K562 (cell line): ENCODE measurements around the gene MPZL1. TPM values are rescaled to one million over a fixed set of nuclear protein-coding genes. Genes with fewer than 3 reads are reported as not detected.
A peak's percentile ranks its signal among the peaks of the same experiment; 100 is the strongest.

ENCODE experiments used
- ARID2 ChIP-seq: fragments of 450-650 bp; IDR thresholded peaks from 2 replicates; pipeline ENCODE4 v1.6.1; 2017; ENCODE audit warnings: antibody characterized with exemption, mild to moderate bottlenecking
- CBFA2T3 ChIP-seq: fragments of 450-650 bp; IDR thresholded peaks from 2 replicates; pipeline ENCODE4 v1.6.1; 2017
- CTCF ChIP-seq, 3 experiments: IDR thresholded peaks in 2 of 3; conservative IDR thresholded peaks in 1 of 3; 2 replicates each; pipeline ENCODE4 v1.5.1; 2011 to 2012; ENCODE audit warnings: low read length in 3 of 3, mild to moderate bottlenecking in 3 of 3, control low read depth in 2 of 3, improper control_type of control experiment in 1 of 3, inconsistent platforms in 1 of 3, low read depth in 1 of 3, mixed read lengths in 1 of 3, moderate library complexity in 1 of 3; ENCODE audit not compliant: insufficient read depth in 2 of 3
- EP300 ChIP-seq: IDR thresholded peaks from 2 replicates; pipeline ENCODE4 v1.6.1; 2012; ENCODE audit warnings: low read length, improper control_type of control experiment
- EP400 ChIP-seq: fragments of 450-650 bp; IDR thresholded peaks from 2 replicates; pipeline ENCODE4 v1.6.1; 2017; ENCODE audit warnings: antibody characterized with exemption, mild to moderate bottlenecking, moderate library complexity
- HDAC8 ChIP-seq: fragments of 450-650 bp; IDR thresholded peaks from 2 replicates; pipeline ENCODE4 v1.6.1; 2016; ENCODE audit warnings: mild to moderate bottlenecking, missing genetic modification characterization, moderate library complexity, missing compliant biosample characterization
- KDM5B ChIP-seq: fragments of 200-600 bp; sonication (generic); IDR thresholded peaks from 2 replicates; pipeline ENCODE4 v1.6.1; 2012; ENCODE audit warnings: low read depth, mild to moderate bottlenecking, moderate library complexity, low read length, control low read depth, inconsistent platforms; ENCODE audit not compliant: insufficient replicate concordance
- MBD2 ChIP-seq: sonication (generic); IDR thresholded peaks from 2 replicates; pipeline ENCODE4 v1.6.1; 2016; ENCODE audit warnings: low read depth, borderline replicate concordance
- NFIX ChIP-seq: fragments of 250-450 bp; sonication (Bioruptor Pico); IDR thresholded peaks from 2 replicates; pipeline ENCODE4 v1.4.0; 2020; ENCODE audit warnings: low read depth, mild to moderate bottlenecking, moderate library complexity
- NKRF ChIP-seq: fragments of 450-650 bp; IDR thresholded peaks from 2 replicates; pipeline ENCODE4 v1.6.1; 2016; ENCODE audit warnings: borderline replicate concordance
- PBX2 ChIP-seq, 2 experiments: IDR thresholded peaks in 1 of 2; conservative IDR thresholded peaks in 1 of 2; 2 replicates each; pipeline ENCODE4 v1.6.1; 2016; ENCODE audit warnings: low read depth in 2 of 2, mild to moderate bottlenecking in 1 of 2, missing compliant biosample characterization in 1 of 2, missing genetic modification characterization in 1 of 2, moderate library complexity in 1 of 2
- PKNOX1 ChIP-seq: fragments of 450-650 bp; IDR thresholded peaks from 2 replicates; pipeline ENCODE4 v1.6.1; 2016
- POLR2A ChIP-seq: fragments of 450-650 bp; conservative IDR thresholded peaks from 2 replicates; pipeline ENCODE4 v1.6.1; 2016
- PRMT5 ChIP-seq: sonication (generic); formaldehyde crosslinking; IDR thresholded peaks from 2 replicates; pipeline ENCODE4 v1.5.0; 2020; ENCODE audit warnings: missing genetic modification reagents
- WHSC1 ChIP-seq: IDR thresholded peaks from one replicate; pipeline ENCODE4 v1.6.1; 2012; ENCODE audit warnings: low read length, control low read depth, inconsistent platforms
- ZBTB34 ChIP-seq: fragments of 250-450 bp; sonication (Bioruptor Pico); IDR thresholded peaks from 2 replicates; pipeline ENCODE4 v1.8.0; 2021; ENCODE audit warnings: mild to moderate bottlenecking, moderate library complexity
- ZSCAN32 ChIP-seq: fragments of 450-650 bp; formaldehyde crosslinking; IDR thresholded peaks from 2 replicates; pipeline ENCODE4 v1.4.0; 2020; ENCODE audit warnings: mild to moderate bottlenecking, moderate library complexity
- polyA plus RNA-seq, 8 experiments: library from polyadenylated mRNA; depleted of rRNA in 4 of 8; stranded (reverse) in 5 of 8; unstranded in 3 of 8; fragments of >200 nt; fragmentation: Nextera tagmentation in 2 of 8; fragmentation: Illumina TruSeq in 1 of 8; extraction: Ambion mirVana in 2 of 8; extraction: Trizol in 1 of 8; gene quantifications; 2 replicates each; pipeline versions ENCODE4 v1.2.1 to v1.2.3, GENCODE V29; 2011 to 2014; ENCODE audit warnings: inconsistent platforms in 1 of 8, missing spikeins in 1 of 8
- total RNA-seq, 7 experiments: library from RNA; depleted of rRNA in 6 of 7; stranded (reverse); fragments of >200 nt in 6 of 7; fragmentation: Illumina TruSeq in 2 of 7; extraction: Trizol in 2 of 7; gene quantifications; 2 replicates each; pipeline versions ENCODE4 v1.2.1 to v1.2.3, GENCODE V29; 2011 to 2021; ENCODE audit warnings: low replicate concordance in 1 of 7

The MPZL1 gene
- total and polyA plus RNA-seq, 9 of the 15 experiments (the other 6 are each of a cell fraction or from before 2014, with no cell fraction given) = 14.5 to 153 (median 66.5) TPM

GRCh38 chr1:167762061-167762746, 40.4 kb downstream of the MPZL1 start (continued):
- TF ChIP-seq NKRF (no peak), CBFA2T3 (no peak), MBD2 (0 out of 2 replicates have a peak, but pooled peaks have one; percentile 16), ZSCAN32 (CRISPR knock-in tag) (no peak), ZBTB34 (CRISPR knock-in tag) (no peak), PBX2 (CRISPR knock-in tag; IDR thresholded peaks at IDR 0.05; ENCODE audit: low read depth) (no peak), PBX2 (tag; conservative IDR thresholded peaks at IDR 0.05; ENCODE audit: low read depth) (peak; percentile 79), CTCF (IDR thresholded peaks at IDR 0.05 in 2 of 3, conservative IDR thresholded peaks at IDR 0.05 in 1 of 3; ENCODE audit: insufficient read depth in 2 of 3, low read depth in 1 of 3, low read length in 3 of 3) (0 out of 6 replicates have a peak, but pooled peaks of 1 of the 3 experiments have one; percentile 9), KDM5B (no peak), POLR2A (no peak), EP400 (0 out of 2 replicates have a peak, but pooled peaks have one; percentile 24), HDAC8 (tag) (no peak), EP300 (no peak), PKNOX1 (peak; percentile 80), ARID2 (no peak), NFIX (CRISPR knock-in tag) (no peak), WHSC1 (no peak), PRMT5 (no peak)
